NCI-H748 (cell line): ENCODE data around the gene UTS2B.

ENCODE experiments used
- DNase-seq: peaks from one replicate; lab custom pipeline; 2025; ENCODE audit not compliant: unreplicated experiment; lab: John Stamatoyannopoulos, UW

Gene UTS2B

GRCh38 chr3:191244242-191244867, 86.0 kb downstream of the UTS2B start:
- no peak for DNase-seq

- DNase-seq: no peak
These were observed 89.8 kb downstream of the UTS2B start for GRCh38 chr3:191240486-191240885.

DNA sequence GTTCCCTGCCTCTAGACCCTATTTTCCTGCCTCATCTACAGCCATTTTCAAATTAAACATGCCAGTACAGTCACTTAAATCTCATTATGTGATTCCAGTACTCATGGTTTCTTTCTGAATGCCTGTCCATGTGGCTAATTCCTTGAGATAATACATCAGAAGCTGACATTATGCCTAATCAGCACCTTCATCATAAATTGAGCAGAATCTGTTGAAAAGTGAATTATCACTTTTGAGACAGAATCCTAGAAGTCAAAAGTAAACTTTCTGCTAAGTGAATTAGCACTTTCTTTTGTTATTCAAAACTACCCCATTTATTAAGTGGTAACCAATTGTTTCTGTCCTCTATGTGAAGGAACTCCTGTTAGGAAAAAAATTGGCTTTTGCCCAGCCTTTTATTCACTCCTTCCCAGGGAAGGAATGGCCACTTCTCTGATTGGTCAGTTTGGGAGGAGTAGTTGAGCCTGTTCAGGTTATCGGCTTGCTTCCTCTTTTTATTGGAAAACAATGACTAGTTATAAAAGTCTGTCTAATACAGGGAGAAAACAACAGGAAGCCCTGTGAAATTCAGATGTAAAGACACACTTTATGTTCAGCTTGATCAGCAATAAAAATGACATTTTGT, 90.8 kb downstream of the UTS2B start:
- no peak for DNase-seq

DNA sequence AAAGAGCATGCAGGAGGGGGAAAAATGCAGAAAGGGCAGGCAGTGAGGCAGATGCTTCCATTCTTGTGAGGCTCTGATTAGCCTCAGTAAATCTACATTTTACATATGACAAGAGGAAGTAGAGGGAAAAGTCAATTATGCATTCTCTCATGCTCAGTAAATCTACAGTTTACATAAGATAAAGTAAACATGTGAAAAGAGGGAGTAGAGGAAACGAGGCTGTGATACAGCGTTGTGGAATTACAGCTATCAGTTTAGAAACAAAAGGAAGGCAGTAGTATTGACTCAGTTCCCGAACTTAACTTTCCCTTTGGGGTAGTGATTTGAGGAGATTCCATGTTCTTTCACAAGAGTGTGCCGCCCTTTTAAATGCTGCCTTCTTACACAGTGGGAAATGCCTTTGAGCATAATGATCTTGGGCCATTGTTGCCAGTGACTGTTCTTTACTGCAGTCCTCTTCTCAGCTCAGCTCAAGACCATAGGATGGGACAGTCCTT, 92.0 kb downstream of the UTS2B start:
- peak; percentile 0 for DNase-seq

DNA sequence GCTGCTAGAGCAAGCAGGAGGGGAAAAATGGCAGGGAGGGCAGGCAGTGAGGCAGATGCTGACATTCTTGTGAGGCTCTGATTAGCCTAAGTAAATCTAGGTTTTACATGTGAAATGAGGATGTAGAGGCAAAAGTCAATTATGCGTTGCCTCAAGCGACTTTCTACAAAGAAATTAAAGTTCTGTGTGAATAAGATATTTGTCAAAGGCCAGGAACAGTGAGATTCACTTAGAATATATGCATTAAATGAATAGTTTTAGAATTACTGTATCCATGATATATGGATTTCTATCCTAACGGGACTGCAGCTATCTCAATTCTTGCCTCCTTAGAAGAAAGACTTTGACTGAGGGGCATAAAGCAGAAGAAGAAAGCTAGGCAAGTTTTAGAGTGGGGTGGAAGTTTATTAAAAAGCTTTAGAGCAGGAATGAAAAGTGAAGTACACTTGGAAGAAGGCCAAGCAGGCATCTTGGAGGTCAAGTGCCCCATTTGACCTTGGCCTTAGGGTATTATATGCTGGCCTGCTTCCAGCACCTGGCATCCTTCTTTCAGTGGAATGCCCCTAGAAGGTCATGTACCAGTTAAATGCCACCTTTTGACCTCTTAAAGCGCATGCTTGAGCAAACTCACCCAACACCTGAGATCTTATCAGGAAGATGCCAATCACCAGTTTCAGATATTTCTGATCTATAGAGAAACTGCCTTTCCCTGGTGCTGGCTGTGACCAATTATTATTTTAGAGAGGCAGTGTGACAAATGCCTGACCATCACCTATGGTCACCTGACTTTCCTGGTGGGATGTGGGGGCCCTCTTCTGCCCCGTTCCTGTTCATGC, 93.1 kb downstream of the UTS2B start:
- no peak for DNase-seq

- DNase-seq: no peak
These were observed 93.7 kb downstream of the UTS2B start for GRCh38 chr3:191236646-191237045.

- DNase-seq: no peak
These were observed 94.7 kb downstream of the UTS2B start for GRCh38 chr3:191235331-191236314.

DNA sequence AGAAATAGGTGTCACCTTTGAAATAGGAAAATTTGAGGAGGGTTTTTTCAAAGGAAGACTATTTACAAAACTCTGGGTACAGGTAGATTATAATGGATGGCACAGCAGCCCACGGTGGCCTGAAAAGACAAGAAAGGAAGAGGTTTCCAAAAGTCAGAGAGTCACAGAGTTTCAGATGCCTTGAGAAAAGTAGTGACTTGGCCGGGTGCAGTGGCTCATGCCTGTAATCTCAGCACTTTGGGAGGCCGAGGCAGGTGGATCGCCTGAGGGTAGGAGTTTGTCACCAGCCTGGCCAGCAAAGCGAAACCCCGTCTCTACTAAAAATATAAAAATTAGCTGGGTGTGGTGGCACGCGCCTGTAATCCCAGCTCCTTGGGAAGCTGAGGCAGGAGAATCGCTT, 96.1 kb downstream of the UTS2B start:
- no peak for DNase-seq

- DNase-seq: no peak
These were observed 102.8 kb downstream of the UTS2B start for GRCh38 chr3:191227541-191227940.

- DNase-seq: no peak
These were observed 108.7 kb downstream of the UTS2B start for GRCh38 chr3:191221638-191222037.

- DNase-seq: no peak
These were observed 109.4 kb downstream of the UTS2B start for GRCh38 chr3:191220908-191221307.

DNA sequence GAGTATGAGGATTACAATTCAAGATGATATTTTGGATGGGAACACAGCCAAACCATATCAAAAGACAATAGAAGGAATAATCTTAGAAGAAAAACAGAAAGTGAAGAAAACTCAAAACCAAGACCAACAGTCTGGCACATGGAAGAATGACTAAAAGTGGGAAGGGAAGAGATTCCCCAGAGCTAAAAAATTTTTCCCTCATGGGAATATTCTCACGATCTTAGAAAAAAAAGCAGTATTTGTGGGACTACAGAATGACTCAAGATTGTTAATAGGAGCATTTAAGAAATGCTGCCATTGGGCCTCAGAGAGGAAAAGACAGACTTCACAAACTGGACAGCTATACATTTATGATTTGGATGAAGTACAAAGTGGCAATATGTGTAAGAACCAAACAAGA, 113.0 kb downstream of the UTS2B start:
- no peak for DNase-seq
